IPS-NIHi7 (cell line): ENCODE results near the gene EMX1.

Experiments
- DNase-seq: peaks from one replicate; pipeline ENCODE4 v3.0.0; 2012; ENCODE audit warnings: mixed read lengths; ENCODE audit errors: extremely low spot score

Gene EMX1

DNA sequence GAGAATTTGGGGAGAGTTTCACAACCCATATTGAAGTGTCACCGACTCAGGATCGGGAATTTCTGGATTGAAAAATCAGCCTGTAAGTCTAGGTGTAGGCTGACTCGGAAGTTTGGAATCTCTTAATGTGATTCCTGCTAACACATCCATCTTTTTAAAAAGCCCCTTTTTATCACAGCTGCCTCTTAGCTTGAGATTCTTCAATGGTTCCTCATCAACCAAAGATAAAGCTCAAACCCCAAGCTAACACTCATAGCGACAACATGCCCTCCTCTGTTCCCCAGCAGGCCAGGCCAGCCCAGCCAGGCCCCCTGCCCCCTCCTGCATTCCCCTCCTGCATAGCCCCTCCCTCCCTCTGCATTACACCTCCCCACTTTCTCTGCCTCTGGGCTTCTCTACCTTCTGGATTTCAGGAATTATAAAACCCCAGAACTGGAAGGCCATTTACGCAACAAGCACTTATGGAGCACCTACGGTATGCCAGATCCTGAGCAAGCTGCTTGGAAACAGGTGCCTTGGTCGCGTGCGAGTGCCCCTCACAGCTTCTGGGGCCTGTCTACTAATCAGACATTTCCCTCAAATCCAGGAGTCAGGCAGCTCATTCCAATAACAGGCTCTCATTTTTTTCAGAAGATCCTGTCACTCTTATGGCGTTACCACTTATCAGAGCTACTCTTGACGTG is 63.4 kb downstream of the EMX1 start:
- DNase-seq, result peak; percentile 52

- DNase-seq, result no peak
Measured at GRCh38 chr2:72981536-72981935, 64.2 kb downstream of the EMX1 start.

DNA sequence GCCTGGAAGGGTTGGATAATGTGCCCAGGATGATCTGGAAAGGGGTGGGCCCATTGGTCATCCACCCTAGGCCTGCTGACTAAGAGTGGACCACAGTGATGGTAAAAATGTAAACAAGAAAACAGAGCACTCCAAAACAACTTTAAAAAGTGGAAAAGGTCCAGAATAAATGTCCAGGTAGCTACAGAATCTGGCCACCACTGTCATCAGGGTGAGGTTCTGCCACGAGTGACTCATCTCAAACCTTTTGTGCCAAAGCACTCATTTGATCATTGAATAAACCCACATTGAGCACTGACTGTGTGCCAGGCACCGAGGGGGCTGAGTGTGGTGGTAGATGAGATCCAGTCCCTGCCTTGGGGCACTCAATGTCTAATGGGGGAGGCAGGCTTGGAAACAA is 64.9 kb downstream of the EMX1 start:
- DNase-seq, result no peak

GRCh38 chr2:72982781-72983499 is 65.6 kb downstream of the EMX1 start:
- no peak for DNase-seq

DNA sequence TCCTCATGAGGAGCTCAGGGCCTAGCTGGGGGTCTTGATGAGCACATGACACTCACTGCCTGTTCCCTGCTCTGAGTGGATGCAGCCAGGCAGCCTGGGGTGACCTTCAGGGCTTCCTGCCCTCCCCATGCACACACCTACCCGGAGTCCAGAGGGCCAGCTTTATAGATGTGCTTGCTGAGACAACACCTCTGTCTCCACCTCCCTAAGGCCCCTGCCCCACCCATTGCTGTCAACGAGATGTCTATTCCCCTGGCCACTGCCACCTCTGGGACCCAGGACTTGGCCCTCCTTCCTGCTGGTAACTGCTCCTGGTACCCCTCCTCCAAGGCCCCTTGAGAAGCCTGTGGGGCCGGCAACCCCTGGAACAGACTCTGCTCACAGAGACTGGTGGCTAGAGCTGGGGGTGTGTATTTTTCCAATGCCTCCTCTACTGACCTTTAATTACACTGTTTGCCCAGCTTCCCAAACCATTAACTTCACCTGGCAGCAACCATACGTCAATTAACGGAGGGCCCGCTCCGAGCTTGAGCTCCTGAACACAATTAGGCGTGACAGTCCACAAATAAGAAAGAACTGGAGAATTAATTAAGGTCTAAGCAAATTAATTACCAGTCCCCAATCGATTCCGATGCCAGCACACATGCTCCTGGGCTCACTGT is 66.3 kb downstream of the EMX1 start:
- DNase-seq, result no peak

DNA sequence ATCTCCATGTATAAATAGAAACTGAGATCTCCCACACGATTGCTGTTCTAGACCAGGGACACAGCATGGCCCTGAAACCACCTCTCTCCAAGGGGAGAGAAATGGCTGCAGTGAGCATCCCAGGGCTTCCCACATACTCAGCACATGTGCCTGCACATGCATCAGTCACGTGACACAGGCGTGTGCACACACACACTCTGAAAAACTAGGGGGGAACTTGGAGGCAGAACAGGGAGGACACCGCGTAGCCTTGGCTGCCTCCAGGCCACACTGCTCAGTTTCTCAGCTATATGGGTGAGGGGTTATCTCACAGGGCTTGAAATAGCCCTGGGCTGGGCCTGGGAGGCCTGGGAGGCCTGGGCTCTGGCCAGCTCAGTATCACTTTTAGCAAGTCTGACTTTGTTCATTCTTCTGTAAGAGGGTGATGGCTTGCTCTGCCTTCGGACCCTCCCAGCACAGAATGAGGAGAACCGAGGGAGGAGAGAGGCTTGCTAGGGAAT is 66.9 kb downstream of the EMX1 start:
- DNase-seq, result no peak
